Endothelial cell of umbilical vein (primary cell): ENCODE data around the gene PEAK3. TPM values are rescaled to one million over a fixed set of nuclear protein-coding genes. Genes with fewer than 3 reads are reported as not detected.

Experiments
- BruUV-seq: library from RNA; stranded (reverse); fragments of 400-500 nt; replicated peaks from 2 replicates; lab custom pipeline; 2021; lab: Mats Ljungman, UMichigan
- CTCF ChIA-PET: fragments of 300-600, 350-600 bp; sonication (Branson Sonifier 250); formaldehyde crosslinking; loops from one replicate; lab custom pipeline; 2021; ENCODE audit warnings: antibody characterized with exemption, inconsistent platforms; lab: Charles Lee
- POLR2A ChIA-PET: fragments of 300-600, 350-600 bp; sonication (Branson Sonifier 250); formaldehyde crosslinking; loops from one replicate; lab custom pipeline; 2021; ENCODE audit warnings: antibody characterized with exemption, inconsistent platforms; lab: Charles Lee
- DNase-seq: peaks from one replicate; pipeline ENCODE4 v3.0.0-alpha.2; 2011; ENCODE audit warnings: low read depth, low spot score
- FAIRE-seq: peaks from 2 replicates; lab custom pipeline; 2011; peaks lifted over from hg19 to GRCh38; lab: Jason Lieb, UNC
- H2AFZ ChIP-seq: 2 replicates; pipeline ENCODE4 v1.6.0; 2012; ENCODE audit warnings: low read depth, low read length, control low read depth, inconsistent platforms
- H3K27ac ChIP-seq: 2 replicates; pipeline ENCODE4 v1.5.1; 2011; ENCODE audit warnings: low read depth, mild to moderate bottlenecking, control low read depth, low read length, moderate library complexity; ENCODE audit not compliant: insufficient read depth
- H3K27me3 ChIP-seq, 2 experiments: 2 replicates each; pipeline versions ENCODE4 v1.6.0 to v1.6.1; 2011; ENCODE audit warnings: low read length in 2 of 2, mixed read lengths in 1 of 2; ENCODE audit not compliant: control insufficient read depth in 2 of 2, insufficient read depth in 2 of 2
- H3K36me3 ChIP-seq, 2 experiments: 2 replicates in 1 of 2; 3 replicates in 1 of 2; pipeline ENCODE4 v1.5.1; 2011; ENCODE audit warnings: low read length in 2 of 2, mild to moderate bottlenecking in 1 of 2, moderate library complexity in 1 of 2; ENCODE audit not compliant: control insufficient read depth in 2 of 2, insufficient read depth in 2 of 2; ENCODE audit errors: extremely low read depth in 1 of 2
- H3K4me1 ChIP-seq: 3 replicates; pipeline ENCODE4 v1.5.1; 2011; ENCODE audit warnings: mild to moderate bottlenecking, low read length; ENCODE audit not compliant: control insufficient read depth, insufficient read depth; ENCODE audit errors: extremely low read depth
- H3K4me2 ChIP-seq: 2 replicates; pipeline ENCODE4 v1.6.1; 2011; ENCODE audit warnings: low read length, control low read depth, mixed read lengths; ENCODE audit not compliant: insufficient read depth
- H3K4me3 ChIP-seq, 3 experiments: fragments of 200-600 bp in 1 of 3; sonication (generic), shearing (Covaris generic) in 1 of 3; replicated peaks in 1 of 3; 2 replicates each; pipeline ENCODE4 v1.5.1; 2011 to 2016; ENCODE audit warnings: control low read depth in 3 of 3, low read length in 3 of 3, mild to moderate bottlenecking in 2 of 3, inconsistent platforms in 1 of 3, low read depth in 1 of 3, moderate library complexity in 1 of 3; ENCODE audit not compliant: insufficient read depth in 1 of 3
- H3K79me2 ChIP-seq: 2 replicates; pipeline ENCODE4 v1.6.0; 2012; ENCODE audit warnings: low read length, inconsistent platforms; ENCODE audit not compliant: control insufficient read depth, insufficient read depth
- H3K9ac ChIP-seq: replicated peaks from 2 replicates; pipeline ENCODE3; 2011; ENCODE audit warnings: low read length, control low read depth; ENCODE audit not compliant: insufficient read depth; ENCODE audit errors: extremely low read depth
- H3K9me1 ChIP-seq: replicated peaks from 3 replicates; pipeline ENCODE4 v1.6.0; 2011; ENCODE audit warnings: mild to moderate bottlenecking, low read length; ENCODE audit not compliant: control insufficient read depth, insufficient read depth; ENCODE audit errors: extremely low read depth
- H3K9me3 ChIP-seq: replicated peaks from 2 replicates; pipeline ENCODE4 v1.5.1; 2012; ENCODE audit warnings: low read length, inconsistent platforms; ENCODE audit not compliant: control insufficient read depth, insufficient read depth
- H4K20me1 ChIP-seq: replicated peaks from 2 replicates; pipeline ENCODE3; 2011; ENCODE audit warnings: mild to moderate bottlenecking, low read length; ENCODE audit not compliant: control insufficient read depth, insufficient read depth; ENCODE audit errors: extremely low read depth
- FOS ChIP-seq: IDR thresholded peaks from 2 replicates; pipeline ENCODE4 v1.6.1; 2011; ENCODE audit warnings: mild to moderate bottlenecking, low read length, moderate library complexity, borderline replicate concordance; ENCODE audit not compliant: insufficient read depth
- GATA2 ChIP-seq: IDR thresholded peaks from 2 replicates; pipeline ENCODE4 v1.7.0; 2011; ENCODE audit warnings: low read depth, mild to moderate bottlenecking, moderate library complexity, mixed read lengths, low read length; ENCODE audit not compliant: insufficient read length, insufficient read depth
- JUN ChIP-seq: IDR thresholded peaks from 2 replicates; pipeline ENCODE4 v1.6.1; 2011; ENCODE audit warnings: borderline replicate concordance, low read depth; ENCODE audit not compliant: insufficient read length, insufficient read depth
- MYC ChIP-seq: IDR thresholded peaks from one replicate; pipeline ENCODE4 v1.6.1; 2011; ENCODE audit warnings: mild to moderate bottlenecking, low read depth, low read length
- POLR2AphosphoS5 ChIP-seq: IDR thresholded peaks from 2 replicates; pipeline ENCODE4 v1.6.1; 2012; ENCODE audit warnings: low read depth, mild to moderate bottlenecking, control low read depth, low read length, moderate library complexity; ENCODE audit not compliant: insufficient read depth
- dilution Hi-C: fragments of 300-500 bp; cut with MboI; formaldehyde crosslinking; loops from one replicate; pipeline ENCODE4 v1.15.0; 2019; ENCODE audit warnings: low sequenced_read_pairs; ENCODE audit not compliant: extremely low pct_ligation_motif_present
- intact Hi-C: fragments of 100-400 bp; cut with micrococcal nuclease; formaldehyde crosslinking; loops from one replicate; pipeline ENCODE4 v1.10.0; 2022
- polyA plus RNA-seq, 4 experiments: library from polyadenylated mRNA; depleted of rRNA in 3 of 4; stranded (reverse) in 3 of 4; unstranded in 1 of 4; fragments of >200 nt; gene quantifications; 2 replicates each; pipeline versions ENCODE4 v1.2.1 to v1.2.3, GENCODE V29; 2011 to 2012; ENCODE audit warnings: missing spikeins in 1 of 4
- total RNA-seq: library from RNA; stranded (reverse); gene quantifications from 2 replicates; pipeline ENCODE4 v1.2.3, GENCODE V29; 2021
- TF ChIP-seq, protein P1 (sequence below): IDR thresholded peaks from 2 replicates; pipeline ENCODE4 v1.6.1; 2011; ENCODE audit not compliant: insufficient read depth, insufficient read length
- TF ChIP-seq, protein P2 (sequence below), 2 donors: IDR thresholded peaks; 1 replicate in 1 of 2; 2 replicates in 1 of 2; pipeline ENCODE4 v1.5.1; 2011; ENCODE audit warnings: low read length in 2 of 2, mild to moderate bottlenecking in 2 of 2, moderate library complexity in 2 of 2, control low read depth in 1 of 2, inconsistent platforms in 1 of 2, low read depth in 1 of 2; ENCODE audit not compliant: insufficient read depth in 1 of 2; ENCODE audit errors: extremely low read depth in 1 of 2

The PEAK3 gene
- total and polyA plus RNA-seq, 2 donors (not counting 3 experiments of a cell fraction or from before 2014, with no cell fraction given) = 0.03 TPM; not detected in 1

DNA sequence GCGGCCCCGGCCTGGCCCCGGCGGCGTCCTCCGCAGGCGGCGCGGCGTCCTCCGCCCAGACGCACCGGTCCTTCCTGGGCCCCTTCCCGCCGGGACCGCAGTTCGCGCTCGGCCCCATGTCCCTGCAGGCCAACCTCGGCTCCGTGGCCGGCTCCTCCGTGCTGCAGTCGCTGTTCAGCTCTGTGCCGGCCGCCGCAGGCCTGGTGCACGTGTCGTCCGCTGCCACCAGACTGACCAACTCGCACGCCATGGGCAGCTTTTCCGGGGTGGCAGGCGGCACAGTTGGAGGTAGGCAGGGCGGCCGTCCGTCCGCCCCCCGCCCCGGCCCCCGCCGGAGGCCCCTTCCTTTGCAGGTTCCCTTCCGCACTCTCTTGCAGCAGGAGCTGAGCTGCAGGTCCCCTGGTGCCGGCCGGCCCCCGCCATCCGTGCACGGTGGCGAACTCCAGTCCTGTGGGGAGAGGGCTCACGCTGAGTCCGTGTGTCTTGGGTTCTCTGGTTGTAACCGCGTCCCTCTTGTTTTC is 55.1 kb downstream of the PEAK3 start:
- intact Hi-C loops = no loop called here
- dilution Hi-C loops = no loop called here
- no peaks in the 10 kb centered on the region for H3K27me3 ChIP-seq
- H3K79me2 ChIP-seq = no peaks in the 10 kb centered on the region
- no peaks in the 10 kb centered on the region for H4K20me1 ChIP-seq
- no peaks in the 10 kb centered on the region for H3K9me1 ChIP-seq
- H3K4me3 ChIP-seq = no peak overlapping the region
- no peak overlapping the region for H3K9ac ChIP-seq
- ChIA-PET CTCF (no interaction called here), POLR2A (no interaction called here)
- TF ChIP-seq JUN (no peak), FOS (no peak), GATA2 (no peak), MYC (no peak)
- FAIRE-seq (no peak), DNase-seq (no peak)
- H2AFZ ChIP-seq = no peak overlapping the region
- peaks cover 2 to 29% of the 10 kb centered on the region in 2 experiments for H3K36me3 ChIP-seq
- no TSS peak for BruUV-seq
- no peak overlapping the region for H3K27ac ChIP-seq
- H3K9me3 ChIP-seq = no peaks in the 10 kb centered on the region
- H3K4me1 ChIP-seq = no peaks in the 10 kb centered on the region
- no peak overlapping the region for H3K4me2 ChIP-seq

DNA sequence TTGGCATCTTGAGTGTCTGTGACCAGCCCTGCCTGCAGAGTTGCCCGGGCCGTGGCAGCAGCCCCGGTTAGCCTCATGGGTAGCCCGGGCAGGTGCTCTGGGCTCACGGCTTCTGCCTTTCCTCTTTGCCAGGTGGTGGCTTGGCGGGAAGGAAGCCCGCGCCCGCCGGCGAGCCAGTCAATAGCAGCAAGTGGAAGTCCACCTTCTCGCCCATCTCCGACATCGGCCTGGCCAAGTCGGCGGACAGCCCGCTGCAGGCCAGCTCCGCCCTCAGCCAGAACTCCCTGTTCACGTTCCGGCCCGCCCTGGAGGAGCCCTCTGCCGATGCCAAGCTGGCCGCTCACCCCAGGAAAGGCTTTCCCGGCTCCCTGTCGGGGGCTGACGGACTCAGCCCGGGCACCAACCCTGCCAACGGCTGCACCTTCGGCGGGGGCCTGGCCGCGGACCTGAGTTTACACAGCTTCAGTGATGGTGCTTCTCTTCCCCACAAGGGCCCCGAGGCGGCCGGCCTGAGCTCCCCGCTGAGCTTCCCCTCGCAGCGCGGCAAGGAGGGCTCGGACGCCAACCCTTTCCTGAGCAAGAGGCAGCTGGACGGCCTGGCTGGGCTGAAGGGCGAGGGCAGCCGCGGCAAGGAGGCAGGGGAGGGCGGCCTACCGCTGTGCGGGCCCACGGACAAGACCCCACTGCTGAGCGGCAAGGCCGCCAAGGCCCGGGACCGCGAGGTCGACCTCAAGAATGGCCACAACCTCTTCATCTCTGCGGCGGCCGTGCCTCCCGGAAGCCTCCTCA is 55.7 kb downstream of the PEAK3 start:
- Histone ChIP-seq H2AFZ (no peak overlapping the region), H3K9ac (no peak overlapping the region), H3K9me3 (no peaks in the 10 kb centered on the region), H3K79me2 (no peaks in the 10 kb centered on the region), H3K4me3 (no peak overlapping the region), H3K27ac (no peak overlapping the region), H3K9me1 (no peaks in the 10 kb centered on the region), H3K4me2 (no peak overlapping the region), H4K20me1 (no peaks in the 10 kb centered on the region), H3K4me1 (no peaks in the 10 kb centered on the region), H3K27me3 (no peaks in the 10 kb centered on the region), H3K36me3 (peaks cover 2 to 26% of the 10 kb centered on the region in 2 experiments)
- dilution Hi-C loops = no loop called here
- intact Hi-C loops = no loop called here
- ChIA-PET POLR2A (no interaction called here), CTCF (no interaction called here)
- BruUV-seq = TSS peak; percentile 14
- DNase-seq (no peak), FAIRE-seq (no peak)
- TF ChIP-seq POLR2AphosphoS5 = no peak
- TF ChIP-seq MYC = no peak
- TF ChIP-seq, protein P1, sequence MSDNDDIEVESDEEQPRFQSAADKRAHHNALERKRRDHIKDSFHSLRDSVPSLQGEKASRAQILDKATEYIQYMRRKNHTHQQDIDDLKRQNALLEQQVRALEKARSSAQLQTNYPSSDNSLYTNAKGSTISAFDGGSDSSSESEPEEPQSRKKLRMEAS = no peak
- TF ChIP-seq, protein P2, sequence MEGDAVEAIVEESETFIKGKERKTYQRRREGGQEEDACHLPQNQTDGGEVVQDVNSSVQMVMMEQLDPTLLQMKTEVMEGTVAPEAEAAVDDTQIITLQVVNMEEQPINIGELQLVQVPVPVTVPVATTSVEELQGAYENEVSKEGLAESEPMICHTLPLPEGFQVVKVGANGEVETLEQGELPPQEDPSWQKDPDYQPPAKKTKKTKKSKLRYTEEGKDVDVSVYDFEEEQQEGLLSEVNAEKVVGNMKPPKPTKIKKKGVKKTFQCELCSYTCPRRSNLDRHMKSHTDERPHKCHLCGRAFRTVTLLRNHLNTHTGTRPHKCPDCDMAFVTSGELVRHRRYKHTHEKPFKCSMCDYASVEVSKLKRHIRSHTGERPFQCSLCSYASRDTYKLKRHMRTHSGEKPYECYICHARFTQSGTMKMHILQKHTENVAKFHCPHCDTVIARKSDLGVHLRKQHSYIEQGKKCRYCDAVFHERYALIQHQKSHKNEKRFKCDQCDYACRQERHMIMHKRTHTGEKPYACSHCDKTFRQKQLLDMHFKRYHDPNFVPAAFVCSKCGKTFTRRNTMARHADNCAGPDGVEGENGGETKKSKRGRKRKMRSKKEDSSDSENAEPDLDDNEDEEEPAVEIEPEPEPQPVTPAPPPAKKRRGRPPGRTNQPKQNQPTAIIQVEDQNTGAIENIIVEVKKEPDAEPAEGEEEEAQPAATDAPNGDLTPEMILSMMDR (IDR thresholded peaks at IDR 0.05; ENCODE audit: extremely low read depth in 1 of 2, insufficient read depth in 1 of 2, low read depth in 1 of 2, low read length in 2 of 2) = no peak
- TF ChIP-seq JUN = no peak
- no peak for TF ChIP-seq GATA2
